SK-N-SH treated with all-trans-retinoic acid at 6 μM for 48 hours (cell line): Measurements from ENCODE around the gene TCTN1.

Experiments used
- ATAC-seq: fragments of 200-7000 bp; cut with Tn5 transposase; 3 replicates; pipeline ENCODE4 v1.9.1; 2020; ENCODE audit warnings: mild to moderate bottlenecking, moderate library complexity
- ARNTL ChIP-seq: fragments of 450-650 bp; formaldehyde crosslinking; IDR thresholded peaks from 2 replicates; pipeline ENCODE4 v1.5.0; 2020; ENCODE audit warnings: low read depth, mild to moderate bottlenecking, moderate library complexity, borderline replicate concordance
- BACH2 ChIP-seq: fragments of 250-450 bp; sonication (Bioruptor Pico); IDR thresholded peaks from 2 replicates; pipeline ENCODE4 v1.9.0; 2021; ENCODE audit warnings: mild to moderate bottlenecking, borderline replicate concordance
- CSDC2 ChIP-seq: fragments of 250-450 bp; sonication (Bioruptor Pico); IDR thresholded peaks from 2 replicates; pipeline ENCODE4 v1.5.0; 2020; ENCODE audit warnings: mild to moderate bottlenecking, moderate library complexity
- CSRNP3 ChIP-seq: fragments of 250-450 bp; sonication (Bioruptor Pico); IDR thresholded peaks from 2 replicates; pipeline ENCODE4 v1.5.1; 2021; ENCODE audit warnings: mild to moderate bottlenecking, moderate library complexity
- ESRRG ChIP-seq: fragments of 250-450 bp; sonication (Bioruptor Pico); IDR thresholded peaks from 2 replicates; pipeline ENCODE4 v1.6.1; 2021; ENCODE audit warnings: mild to moderate bottlenecking
- ISL1 ChIP-seq: fragments of 250-450 bp; sonication (Bioruptor Pico); IDR thresholded peaks from 2 replicates; pipeline ENCODE4 v2.1.2; 2022; ENCODE audit warnings: mild to moderate bottlenecking, moderate library complexity
- OSR1 ChIP-seq: fragments of 250-450 bp; sonication (Bioruptor Pico); IDR thresholded peaks from 2 replicates; pipeline ENCODE4 v1.8.0; 2022; ENCODE audit warnings: moderate library complexity, mild to moderate bottlenecking, inconsistent platforms
- PPARA ChIP-seq: fragments of 250-450 bp; sonication (Bioruptor Pico); IDR thresholded peaks from 2 replicates; pipeline ENCODE4 v1.5.0; 2020; ENCODE audit warnings: mild to moderate bottlenecking, borderline replicate concordance
- TCF4 ChIP-seq: fragments of 250-450 bp; sonication (Bioruptor Pico); IDR thresholded peaks from 2 replicates; pipeline ENCODE4 v1.8.0; 2021; ENCODE audit warnings: mild to moderate bottlenecking, moderate library complexity, borderline replicate concordance
- ZC3H10 ChIP-seq: fragments of 250-450 bp; sonication (Bioruptor Pico); IDR thresholded peaks from 2 replicates; pipeline ENCODE4 v1.5.1; 2021; ENCODE audit warnings: mild to moderate bottlenecking, moderate library complexity
- ZFP3 ChIP-seq: fragments of 250-450 bp; sonication (Bioruptor Pico); IDR thresholded peaks from 2 replicates; pipeline ENCODE4 v1.5.0; 2020; ENCODE audit warnings: mild to moderate bottlenecking, moderate library complexity
- ZNF565 ChIP-seq: fragments of 450-650 bp; formaldehyde crosslinking; conservative IDR thresholded peaks from 2 replicates; pipeline ENCODE4 v1.5.0; 2020; ENCODE audit warnings: low read depth, mild to moderate bottlenecking, moderate library complexity
- ZNF70 ChIP-seq: fragments of 450-650 bp; formaldehyde crosslinking; IDR thresholded peaks from 2 replicates; pipeline ENCODE4 v1.5.0; 2020; ENCODE audit warnings: mild to moderate bottlenecking, moderate library complexity
- TF ChIP-seq, protein P1 (sequence below): fragments of 250-450 bp; sonication (Bioruptor Pico); IDR thresholded peaks from 2 replicates; pipeline ENCODE4 v1.8.0; 2020; ENCODE audit warnings: mild to moderate bottlenecking, moderate library complexity, borderline replicate concordance
- TF ChIP-seq, protein P2 (sequence below): fragments of 250-450 bp; sonication (Bioruptor Pico); IDR thresholded peaks from 2 replicates; pipeline ENCODE4 v1.5.0; 2020; ENCODE audit warnings: mild to moderate bottlenecking, moderate library complexity
- TF ChIP-seq, protein P3 (sequence below): fragments of 250-450 bp; sonication (Bioruptor Pico); IDR thresholded peaks from 2 replicates; pipeline ENCODE4 v1.5.1; 2020; ENCODE audit warnings: low read depth, mild to moderate bottlenecking, moderate library complexity
- TF ChIP-seq, protein P4 (sequence below): fragments of 250-450 bp; sonication (Bioruptor Pico); IDR thresholded peaks from 2 replicates; pipeline ENCODE4 v1.8.0; 2021; ENCODE audit warnings: low read depth, mild to moderate bottlenecking, moderate library complexity, borderline replicate concordance

TCTN1 gene

GRCh38 chr12:110599334-110599733 lies 14.6 kb upstream of the TCTN1 start:
- no peak for TF ChIP-seq TCF4 (CRISPR knock-in tag)
- no peak for TF ChIP-seq ZC3H10 (CRISPR knock-in tag)
- no peak for TF ChIP-seq ESRRG (CRISPR knock-in tag)
- TF ChIP-seq, protein P1, sequence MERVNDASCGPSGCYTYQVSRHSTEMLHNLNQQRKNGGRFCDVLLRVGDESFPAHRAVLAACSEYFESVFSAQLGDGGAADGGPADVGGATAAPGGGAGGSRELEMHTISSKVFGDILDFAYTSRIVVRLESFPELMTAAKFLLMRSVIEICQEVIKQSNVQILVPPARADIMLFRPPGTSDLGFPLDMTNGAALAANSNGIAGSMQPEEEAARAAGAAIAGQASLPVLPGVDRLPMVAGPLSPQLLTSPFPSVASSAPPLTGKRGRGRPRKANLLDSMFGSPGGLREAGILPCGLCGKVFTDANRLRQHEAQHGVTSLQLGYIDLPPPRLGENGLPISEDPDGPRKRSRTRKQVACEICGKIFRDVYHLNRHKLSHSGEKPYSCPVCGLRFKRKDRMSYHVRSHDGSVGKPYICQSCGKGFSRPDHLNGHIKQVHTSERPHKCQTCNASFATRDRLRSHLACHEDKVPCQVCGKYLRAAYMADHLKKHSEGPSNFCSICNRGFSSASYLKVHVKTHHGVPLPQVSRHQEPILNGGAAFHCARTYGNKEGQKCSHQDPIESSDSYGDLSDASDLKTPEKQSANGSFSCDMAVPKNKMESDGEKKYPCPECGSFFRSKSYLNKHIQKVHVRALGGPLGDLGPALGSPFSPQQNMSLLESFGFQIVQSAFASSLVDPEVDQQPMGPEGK, result no peak
- TF ChIP-seq ZNF70, result no peak
- no peak for TF ChIP-seq CSDC2 (CRISPR knock-in tag)
- TF ChIP-seq, all 23 proteins: peak for 0
- no peak for ATAC-seq

DNA sequence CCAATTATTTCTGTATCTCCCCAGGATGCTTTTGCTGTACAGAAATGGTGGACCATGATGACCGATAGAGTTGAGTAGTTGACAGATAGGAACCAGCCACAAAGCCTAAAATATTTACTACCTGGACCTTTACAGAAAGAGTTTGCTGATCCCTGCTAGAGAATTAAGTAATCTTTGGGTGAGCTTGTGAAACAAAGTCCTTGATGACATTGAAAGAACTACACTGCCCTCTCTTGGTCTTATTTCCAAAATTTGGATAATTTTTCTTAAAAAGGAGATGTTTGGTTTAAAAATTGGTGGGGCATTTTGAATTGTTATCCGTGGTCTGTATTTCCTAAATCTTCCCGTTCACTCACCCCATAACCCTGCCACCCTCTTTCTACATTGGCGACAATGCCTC lies 13.7 kb upstream of the TCTN1 start:
- peak; percentile 40; the same call in 2 of the 3 replicates for ATAC-seq
- TF ChIP-seq PPARA (CRISPR knock-in tag) (no peak), ZNF565 (no peak), TCF4 (CRISPR knock-in tag) (no peak)

GRCh38 chr12:110602085-110602814 lies 11.7 kb upstream of the TCTN1 start:
- peak; percentile 84 for ATAC-seq

DNA sequence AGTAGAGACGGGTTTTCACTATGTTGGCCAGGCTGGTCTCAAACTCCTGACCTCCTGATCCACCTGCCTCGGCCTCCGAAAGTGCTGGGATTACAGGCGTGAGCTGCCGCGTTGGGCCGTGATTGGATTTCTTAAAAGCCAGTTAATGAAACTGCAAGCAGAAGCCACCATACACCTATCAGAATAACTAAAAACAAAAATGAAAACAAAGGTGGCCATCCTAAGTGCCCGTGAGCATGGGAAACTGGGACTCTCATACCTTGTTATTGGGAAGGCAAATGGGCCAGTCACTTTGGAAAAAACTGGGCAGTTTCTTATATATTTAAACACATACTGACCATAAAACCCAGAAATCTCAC lies 7.7 kb upstream of the TCTN1 start:
- no peak for ATAC-seq
- TF ChIP-seq CSRNP3 (CRISPR knock-in tag) (no peak), TCF4 (CRISPR knock-in tag) (no peak), ZFP3 (CRISPR knock-in tag) (no peak), PPARA (CRISPR knock-in tag) (no peak), CSDC2 (CRISPR knock-in tag) (no peak), ZNF70 (no peak), ZNF565 (no peak), ARNTL (CRISPR knock-in tag) (no peak), ESRRG (CRISPR knock-in tag) (no peak), BACH2 (CRISPR knock-in tag) (no peak)
- TF ChIP-seq, protein P2, sequence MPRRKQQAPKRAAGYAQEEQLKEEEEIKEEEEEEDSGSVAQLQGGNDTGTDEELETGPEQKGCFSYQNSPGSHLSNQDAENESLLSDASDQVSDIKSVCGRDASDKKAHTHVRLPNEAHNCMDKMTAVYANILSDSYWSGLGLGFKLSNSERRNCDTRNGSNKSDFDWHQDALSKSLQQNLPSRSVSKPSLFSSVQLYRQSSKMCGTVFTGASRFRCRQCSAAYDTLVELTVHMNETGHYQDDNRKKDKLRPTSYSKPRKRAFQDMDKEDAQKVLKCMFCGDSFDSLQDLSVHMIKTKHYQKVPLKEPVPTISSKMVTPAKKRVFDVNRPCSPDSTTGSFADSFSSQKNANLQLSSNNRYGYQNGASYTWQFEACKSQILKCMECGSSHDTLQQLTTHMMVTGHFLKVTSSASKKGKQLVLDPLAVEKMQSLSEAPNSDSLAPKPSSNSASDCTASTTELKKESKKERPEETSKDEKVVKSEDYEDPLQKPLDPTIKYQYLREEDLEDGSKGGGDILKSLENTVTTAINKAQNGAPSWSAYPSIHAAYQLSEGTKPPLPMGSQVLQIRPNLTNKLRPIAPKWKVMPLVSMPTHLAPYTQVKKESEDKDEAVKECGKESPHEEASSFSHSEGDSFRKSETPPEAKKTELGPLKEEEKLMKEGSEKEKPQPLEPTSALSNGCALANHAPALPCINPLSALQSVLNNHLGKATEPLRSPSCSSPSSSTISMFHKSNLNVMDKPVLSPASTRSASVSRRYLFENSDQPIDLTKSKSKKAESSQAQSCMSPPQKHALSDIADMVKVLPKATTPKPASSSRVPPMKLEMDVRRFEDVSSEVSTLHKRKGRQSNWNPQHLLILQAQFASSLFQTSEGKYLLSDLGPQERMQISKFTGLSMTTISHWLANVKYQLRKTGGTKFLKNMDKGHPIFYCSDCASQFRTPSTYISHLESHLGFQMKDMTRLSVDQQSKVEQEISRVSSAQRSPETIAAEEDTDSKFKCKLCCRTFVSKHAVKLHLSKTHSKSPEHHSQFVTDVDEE (CRISPR knock-in tag), result no peak
- TF ChIP-seq, protein P3, sequence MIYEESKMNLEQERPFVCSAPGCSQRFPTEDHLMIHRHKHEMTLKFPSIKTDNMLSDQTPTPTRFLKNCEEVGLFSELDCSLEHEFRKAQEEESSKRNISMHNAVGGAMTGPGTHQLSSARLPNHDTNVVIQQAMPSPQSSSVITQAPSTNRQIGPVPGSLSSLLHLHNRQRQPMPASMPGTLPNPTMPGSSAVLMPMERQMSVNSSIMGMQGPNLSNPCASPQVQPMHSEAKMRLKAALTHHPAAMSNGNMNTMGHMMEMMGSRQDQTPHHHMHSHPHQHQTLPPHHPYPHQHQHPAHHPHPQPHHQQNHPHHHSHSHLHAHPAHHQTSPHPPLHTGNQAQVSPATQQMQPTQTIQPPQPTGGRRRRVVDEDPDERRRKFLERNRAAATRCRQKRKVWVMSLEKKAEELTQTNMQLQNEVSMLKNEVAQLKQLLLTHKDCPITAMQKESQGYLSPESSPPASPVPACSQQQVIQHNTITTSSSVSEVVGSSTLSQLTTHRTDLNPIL, result no peak

- peak; percentile 3; the same call in 2 of the 3 replicates for ATAC-seq
- TF ChIP-seq TCF4 (CRISPR knock-in tag) (no peak), CSRNP3 (CRISPR knock-in tag) (no peak), OSR1 (CRISPR knock-in tag) (no peak), ESRRG (CRISPR knock-in tag) (no peak), BACH2 (CRISPR knock-in tag) (no peak), ARNTL (CRISPR knock-in tag) (no peak), ZNF70 (no peak), ISL1 (CRISPR knock-in tag) (no peak)
- TF ChIP-seq, protein P4, sequence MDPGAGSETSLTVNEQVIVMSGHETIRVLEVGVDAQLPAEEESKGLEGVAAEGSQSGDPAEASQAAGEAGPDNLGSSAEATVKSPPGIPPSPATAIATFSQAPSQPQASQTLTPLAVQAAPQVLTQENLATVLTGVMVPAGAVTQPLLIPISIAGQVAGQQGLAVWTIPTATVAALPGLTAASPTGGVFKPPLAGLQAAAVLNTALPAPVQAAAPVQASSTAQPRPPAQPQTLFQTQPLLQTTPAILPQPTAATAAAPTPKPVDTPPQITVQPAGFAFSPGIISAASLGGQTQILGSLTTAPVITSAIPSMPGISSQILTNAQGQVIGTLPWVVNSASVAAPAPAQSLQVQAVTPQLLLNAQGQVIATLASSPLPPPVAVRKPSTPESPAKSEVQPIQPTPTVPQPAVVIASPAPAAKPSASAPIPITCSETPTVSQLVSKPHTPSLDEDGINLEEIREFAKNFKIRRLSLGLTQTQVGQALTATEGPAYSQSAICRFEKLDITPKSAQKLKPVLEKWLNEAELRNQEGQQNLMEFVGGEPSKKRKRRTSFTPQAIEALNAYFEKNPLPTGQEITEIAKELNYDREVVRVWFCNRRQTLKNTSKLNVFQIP (CRISPR knock-in tag), result no peak
- TF ChIP-seq, protein P3, result no peak
Observed at GRCh38 chr12:110613071-110613770, 708 bp upstream of the TCTN1 start.
